PFSK-1 (cell line): Measurements from ENCODE around the gene MFF.

Source experiments
- FOXP2 ChIP-seq: optimal IDR thresholded peaks from 2 replicates; pipeline ENCODE3; 2011; ENCODE audit warnings: borderline replicate concordance, control low read depth, inconsistent platforms; ENCODE audit not compliant: insufficient read depth; ENCODE audit errors: extremely low read length, extremely low read depth
- POLR2AphosphoS5 ChIP-seq: IDR thresholded peaks from 2 replicates; pipeline ENCODE4 v1.6.1; 2012; ENCODE audit warnings: low read depth, mild to moderate bottlenecking, control low read depth, low read length, moderate library complexity
- SIN3A ChIP-seq: IDR thresholded peaks from 2 replicates; pipeline ENCODE4 v1.6.1; 2012; ENCODE audit warnings: mild to moderate bottlenecking, low read length, moderate library complexity, borderline replicate concordance; ENCODE audit not compliant: insufficient read depth
- TAF1 ChIP-seq: IDR thresholded peaks from 2 replicates; pipeline ENCODE4 v1.6.1; 2012; ENCODE audit warnings: low read length, control low read depth, borderline replicate concordance; ENCODE audit not compliant: insufficient read depth
- TF ChIP-seq, protein P1 (sequence below), 2 experiments: IDR thresholded peaks; 2 replicates each; pipeline versions ENCODE4 v1.6.1 to v1.8.0; 2011 to 2012; ENCODE audit warnings: low read depth in 2 of 2, low read length in 2 of 2, control low read depth in 1 of 2, inconsistent platforms in 1 of 2, mild to moderate bottlenecking in 1 of 2, moderate library complexity in 1 of 2; ENCODE audit not compliant: insufficient read depth in 1 of 2

Gene MFF

DNA sequence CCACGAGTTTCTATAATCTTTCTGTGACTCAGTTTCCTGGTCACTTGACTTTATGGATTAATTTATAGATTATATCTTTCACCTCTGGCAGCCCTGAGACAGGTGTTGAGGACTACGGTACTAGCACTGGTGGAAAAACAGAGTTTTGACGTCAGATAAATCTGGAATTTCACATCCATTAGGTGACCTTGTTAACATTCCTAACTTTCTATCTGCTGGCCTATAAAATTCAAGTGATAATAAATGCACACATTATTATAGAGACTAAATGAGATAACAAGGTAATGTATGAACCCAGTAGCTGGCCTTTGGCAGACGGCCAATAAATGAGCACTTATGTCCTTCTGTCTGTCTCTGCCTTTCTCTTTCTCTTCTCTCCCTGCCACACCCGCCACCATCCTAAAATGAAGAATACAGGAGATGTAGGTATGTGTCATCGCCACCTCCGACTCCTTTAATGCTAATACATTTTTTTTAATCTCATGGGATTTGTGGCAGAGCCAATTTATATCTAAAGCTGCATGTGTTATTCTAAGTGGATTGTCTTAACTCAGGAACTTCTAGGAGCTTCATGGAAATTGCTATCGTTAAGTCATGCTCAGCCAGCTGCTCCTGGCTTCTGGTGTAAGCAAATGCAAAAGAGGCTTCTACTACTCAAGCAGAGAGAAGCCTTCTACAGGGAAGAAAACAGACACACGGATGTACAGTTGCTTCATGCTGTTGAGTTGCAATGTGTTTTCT, 51.8 kb downstream of the MFF start:
- TF ChIP-seq POLR2AphosphoS5 (no peak), FOXP2 (no peak), TAF1 (no peak), SIN3A (no peak)
- TF ChIP-seq, protein P1, sequence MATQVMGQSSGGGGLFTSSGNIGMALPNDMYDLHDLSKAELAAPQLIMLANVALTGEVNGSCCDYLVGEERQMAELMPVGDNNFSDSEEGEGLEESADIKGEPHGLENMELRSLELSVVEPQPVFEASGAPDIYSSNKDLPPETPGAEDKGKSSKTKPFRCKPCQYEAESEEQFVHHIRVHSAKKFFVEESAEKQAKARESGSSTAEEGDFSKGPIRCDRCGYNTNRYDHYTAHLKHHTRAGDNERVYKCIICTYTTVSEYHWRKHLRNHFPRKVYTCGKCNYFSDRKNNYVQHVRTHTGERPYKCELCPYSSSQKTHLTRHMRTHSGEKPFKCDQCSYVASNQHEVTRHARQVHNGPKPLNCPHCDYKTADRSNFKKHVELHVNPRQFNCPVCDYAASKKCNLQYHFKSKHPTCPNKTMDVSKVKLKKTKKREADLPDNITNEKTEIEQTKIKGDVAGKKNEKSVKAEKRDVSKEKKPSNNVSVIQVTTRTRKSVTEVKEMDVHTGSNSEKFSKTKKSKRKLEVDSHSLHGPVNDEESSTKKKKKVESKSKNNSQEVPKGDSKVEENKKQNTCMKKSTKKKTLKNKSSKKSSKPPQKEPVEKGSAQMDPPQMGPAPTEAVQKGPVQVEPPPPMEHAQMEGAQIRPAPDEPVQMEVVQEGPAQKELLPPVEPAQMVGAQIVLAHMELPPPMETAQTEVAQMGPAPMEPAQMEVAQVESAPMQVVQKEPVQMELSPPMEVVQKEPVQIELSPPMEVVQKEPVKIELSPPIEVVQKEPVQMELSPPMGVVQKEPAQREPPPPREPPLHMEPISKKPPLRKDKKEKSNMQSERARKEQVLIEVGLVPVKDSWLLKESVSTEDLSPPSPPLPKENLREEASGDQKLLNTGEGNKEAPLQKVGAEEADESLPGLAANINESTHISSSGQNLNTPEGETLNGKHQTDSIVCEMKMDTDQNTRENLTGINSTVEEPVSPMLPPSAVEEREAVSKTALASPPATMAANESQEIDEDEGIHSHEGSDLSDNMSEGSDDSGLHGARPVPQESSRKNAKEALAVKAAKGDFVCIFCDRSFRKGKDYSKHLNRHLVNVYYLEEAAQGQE (IDR thresholded peaks at IDR 0.05; ENCODE audit: insufficient read depth in 1 of 2, low read depth in 2 of 2, low read length in 2 of 2) = no peak

- TF ChIP-seq, protein P1 (IDR thresholded peaks at IDR 0.05; ENCODE audit: insufficient read depth in 1 of 2, low read depth in 2 of 2, low read length in 2 of 2) = no peak
- TF ChIP-seq SIN3A (no peak), POLR2AphosphoS5 (no peak), TAF1 (no peak), FOXP2 (no peak)
Observed at GRCh38 chr2:227377467-227378351, 52.7 kb downstream of the MFF start.

GRCh38 chr2:227378371-227378782, 53.3 kb downstream of the MFF start:
- TF ChIP-seq FOXP2 (no peak), POLR2AphosphoS5 (no peak), SIN3A (no peak)
- TF ChIP-seq, protein P1 (IDR thresholded peaks at IDR 0.05; ENCODE audit: insufficient read depth in 1 of 2, low read depth in 2 of 2, low read length in 2 of 2) = no peak

DNA sequence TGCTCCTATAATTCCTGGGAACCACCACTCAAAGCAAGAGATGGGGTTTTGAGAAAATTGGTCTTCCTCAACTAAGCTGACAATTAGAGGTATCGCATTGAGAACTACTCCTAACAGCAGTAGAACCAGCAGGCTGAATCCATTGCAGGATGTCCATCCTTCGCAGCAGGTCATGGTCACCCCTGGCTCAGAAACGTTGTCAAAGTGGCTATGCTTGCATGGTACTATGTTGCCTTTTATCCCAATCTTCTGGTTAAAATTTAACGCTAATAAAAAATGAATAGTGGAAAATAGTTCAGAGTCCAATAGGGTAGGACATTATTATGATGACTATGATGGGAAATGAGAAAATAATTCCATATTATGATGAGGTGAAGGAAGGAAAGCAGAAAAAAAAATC, 54.0 kb downstream of the MFF start, which contains the start of gene TM4SF20:
TSS of gene TM4SF20 (minus strand) at position 212 of the 400 bp plus-strand sequence. CDS start at position 174, 38 bp downstream.
- TF ChIP-seq SIN3A (no peak), POLR2AphosphoS5 (no peak), FOXP2 (no peak), TAF1 (no peak)
- TF ChIP-seq, protein P1 (IDR thresholded peaks at IDR 0.05; ENCODE audit: insufficient read depth in 1 of 2, low read depth in 2 of 2, low read length in 2 of 2) = no peak
